Duodenal mucosa (tissue), 2 donors: ENCODE results near the gene ASTL.
"Not testable (repeated sequence)": the region's sequence is repeated elsewhere in the genome, so short reads cannot be mapped to it uniquely, and the experiment has no call there.

ENCODE experiments used
- H3K27ac ChIP-seq: one replicate; pipeline ENCODE4 v1.7.0; 2013; ENCODE audit warnings: low read depth, low read length
- H3K27me3 ChIP-seq, 2 donors: one replicate each; pipeline ENCODE4 v1.7.0; 2013; ENCODE audit warnings: low read length in 2 of 2, control low read depth in 1 of 2; ENCODE audit not compliant: insufficient read depth in 2 of 2, control insufficient read depth in 1 of 2
- H3K36me3 ChIP-seq, 2 donors: one replicate each; pipeline ENCODE4 v1.7.0; 2013; ENCODE audit warnings: low read length in 2 of 2, control low read depth in 1 of 2; ENCODE audit not compliant: insufficient read depth in 2 of 2, control insufficient read depth in 1 of 2
- H3K4me1 ChIP-seq, 2 donors: one replicate each; pipeline ENCODE4 v1.7.0; 2013; ENCODE audit warnings: low read length in 2 of 2, control low read depth in 1 of 2; ENCODE audit not compliant: insufficient read depth in 2 of 2, control insufficient read depth in 1 of 2
- H3K4me3 ChIP-seq, 2 donors: one replicate each; pipeline ENCODE4 v1.7.0; 2013; ENCODE audit warnings: low read length in 2 of 2, low read depth in 1 of 2
- H3K9ac ChIP-seq, 2 donors: one replicate each; pipeline ENCODE4 v1.7.0; 2013; ENCODE audit warnings: low read length in 2 of 2, low read depth in 1 of 2
- H3K9me3 ChIP-seq, 2 donors: one replicate each; pipeline ENCODE4 v1.7.0; 2013; ENCODE audit warnings: low read length in 2 of 2, control low read depth in 1 of 2; ENCODE audit not compliant: control insufficient read depth in 1 of 2

ASTL gene

GRCh38 chr2:96145848-96146152 lies 7.5 kb upstream of the ASTL start:
- H3K4me3 ChIP-seq, result peak overlapping the region; percentile 61 to 70

GRCh38 chr2:96145036-96145847 lies 6.9 kb upstream of the ASTL start, which contains the start of gene DUSP2:
Gene DUSP2 (minus strand): TSS chr2:96145440. CDS start chr2:96145354, 86 bp downstream.
- Histone ChIP-seq H3K9me3 (no peaks in the 10 kb centered on the region), H3K4me1 (peaks cover 22 to 46% of the 10 kb centered on the region in 2 donors), H3K36me3 (no peaks in the 10 kb centered on the region), H3K27me3 (no peaks in the 10 kb centered on the region), H3K27ac (peak within 1 kb of the TSS; percentile 61), H3K9ac (peak within 1 kb of the TSS; percentile 47 to 59), H3K4me3 (peak within 1 kb of the TSS; percentile 61 to 70)

More at GRCh38 chr2:96145848-96146152, 7.5 kb upstream of the ASTL start:
- Histone ChIP-seq H3K9ac (peak overlapping the region; percentile 23 to 47), H3K27me3 (no peaks in the 10 kb centered on the region), H3K4me1 (peaks cover 22 to 46% of the 10 kb centered on the region in 2 donors), H3K36me3 (no peaks in the 10 kb centered on the region), H3K9me3 (no peaks in the 10 kb centered on the region), H3K27ac (peak overlapping the region; percentile 61)

GRCh38 chr2:96144481-96145035 lies 6.3 kb upstream of the ASTL start:
- peak overlapping the region; percentile 43 to 59 for H3K9ac ChIP-seq
- no peaks in the 10 kb centered on the region for H3K27me3 ChIP-seq
- no peaks in the 10 kb centered on the region for H3K9me3 ChIP-seq
- peaks cover 22 to 46% of the 10 kb centered on the region in 2 donors for H3K4me1 ChIP-seq
- peak overlapping the region; percentile 61 to 70 for H3K4me3 ChIP-seq
- H3K27ac ChIP-seq, result no peak overlapping the region
- H3K36me3 ChIP-seq, result no peaks in the 10 kb centered on the region

GRCh38 chr2:96143848-96144480 lies 5.7 kb upstream of the ASTL start:
- no peaks in the 10 kb centered on the region for H3K36me3 ChIP-seq
- no peaks in the 10 kb centered on the region for H3K27me3 ChIP-seq
- H3K4me3 ChIP-seq, result peak overlapping the region; percentile 61 to 70
- H3K9me3 ChIP-seq, result no peaks in the 10 kb centered on the region
- H3K9ac ChIP-seq, result peak overlapping the region; percentile 6 to 59
- no peak overlapping the region for H3K27ac ChIP-seq
- peaks cover 26 to 44% of the 10 kb centered on the region in 2 donors for H3K4me1 ChIP-seq

- Histone ChIP-seq H3K9me3 (no peaks in the 10 kb centered on the region), H3K27ac (no peak overlapping the region), H3K4me1 (peaks cover 29 to 38% of the 10 kb centered on the region in 2 donors), H3K9ac (no peak overlapping the region), H3K4me3 (no peak overlapping the region), H3K27me3 (no peaks in the 10 kb centered on the region), H3K36me3 (no peaks in the 10 kb centered on the region)
These were observed 5.0 kb upstream of the ASTL start for GRCh38 chr2:96143231-96143847.

- H3K27me3 ChIP-seq, result no peaks in the 10 kb centered on the region
- no peak overlapping the region for H3K4me3 ChIP-seq
- no peaks in the 10 kb centered on the region for H3K36me3 ChIP-seq
- H3K9ac ChIP-seq, result no peak overlapping the region
- peaks cover 26 to 34% of the 10 kb centered on the region in 2 donors for H3K4me1 ChIP-seq
- no peak overlapping the region for H3K27ac ChIP-seq
- no peaks in the 10 kb centered on the region for H3K9me3 ChIP-seq
These were observed 4.2 kb upstream of the ASTL start for GRCh38 chr2:96142217-96143113.

- peaks cover 20 to 26% of the 10 kb centered on the region in 2 donors for H3K4me1 ChIP-seq
- not testable (repeated sequence) for H3K4me3 ChIP-seq, H3K36me3 ChIP-seq, H3K9ac ChIP-seq, H3K27me3 ChIP-seq, H3K9me3 ChIP-seq, H3K27ac ChIP-seq
These were observed 3.3 kb upstream of the ASTL start for GRCh38 chr2:96141624-96141967.

- no peak overlapping the region for H3K9ac ChIP-seq
These were observed 2.8 kb upstream of the ASTL start for GRCh38 chr2:96140941-96141623.

GRCh38 chr2:96139181-96139758 lies 968 bp upstream of the ASTL start:
- H3K27me3 ChIP-seq, result no peaks in the 10 kb centered on the region
- no peak overlapping the region for H3K4me3 ChIP-seq
- H3K9ac ChIP-seq, result peak overlapping the region in 1 of 2 donors; percentile 44
- H3K27ac ChIP-seq, result no peak overlapping the region
- H3K4me1 ChIP-seq, result peaks cover 13 to 14% of the 10 kb centered on the region in 2 donors
- H3K9me3 ChIP-seq, result no peaks in the 10 kb centered on the region
- H3K36me3 ChIP-seq, result no peaks in the 10 kb centered on the region

More at GRCh38 chr2:96140941-96141623, 2.8 kb upstream of the ASTL start:
- H3K36me3 ChIP-seq, result no peaks in the 10 kb centered on the region
- no peaks in the 10 kb centered on the region for H3K27me3 ChIP-seq
- H3K9me3 ChIP-seq, result no peaks in the 10 kb centered on the region
- H3K4me3 ChIP-seq, result no peak overlapping the region
- H3K4me1 ChIP-seq, result peaks cover 18 to 22% of the 10 kb centered on the region in 2 donors
- H3K27ac ChIP-seq, result no peak overlapping the region
